GM19468 (cell line): ENCODE measurements around the gene TMPRSS12.
"Not testable (repeated sequence)": the region's sequence is repeated elsewhere in the genome, so short reads cannot be mapped to it uniquely, and the experiment has no call there.

ENCODE experiments used
- ATAC-seq: cut with Tn5 transposase; IDR thresholded peaks from one replicate; pipeline ENCODE4 v1.9.1; 2021; ENCODE audit warnings: mild to moderate bottlenecking, moderate library complexity, moderate number of reproducible peaks; ENCODE audit not compliant: unreplicated experiment; ENCODE audit errors: extremely low read depth

The TMPRSS12 gene

GRCh38 chr12:50924439-50925341, 82.0 kb downstream of the TMPRSS12 start:
- ATAC-seq = peak; percentile 81

GRCh38 chr12:50925342-50925651, 82.6 kb downstream of the TMPRSS12 start:
- ATAC-seq = no peak

GRCh38 chr12:50925920-50926319, 83.2 kb downstream of the TMPRSS12 start:
- no peak for ATAC-seq

GRCh38 chr12:50926415-50926814, 83.7 kb downstream of the TMPRSS12 start:
- no peak for ATAC-seq

GRCh38 chr12:50926932-50927331, 84.2 kb downstream of the TMPRSS12 start:
- ATAC-seq = not testable (repeated sequence)

GRCh38 chr12:50927356-50927755, 84.6 kb downstream of the TMPRSS12 start:
- no peak for ATAC-seq

- ATAC-seq = no peak
Observed at GRCh38 chr12:50927766-50928224, 85.1 kb downstream of the TMPRSS12 start.

GRCh38 chr12:50928392-50928791, 85.7 kb downstream of the TMPRSS12 start:
- ATAC-seq = no peak

GRCh38 chr12:50929831-50930230, 87.1 kb downstream of the TMPRSS12 start:
- no peak for ATAC-seq

GRCh38 chr12:50930477-50930876, 87.8 kb downstream of the TMPRSS12 start:
- not testable (repeated sequence) for ATAC-seq

- no peak for ATAC-seq
Observed at GRCh38 chr12:50932787-50933280, 90.1 kb downstream of the TMPRSS12 start.

- ATAC-seq = no peak
Observed at GRCh38 chr12:50933459-50934124, 90.9 kb downstream of the TMPRSS12 start.

GRCh38 chr12:50934371-50934851, 91.7 kb downstream of the TMPRSS12 start:
- ATAC-seq = no peak

- ATAC-seq = no peak
Observed at GRCh38 chr12:50934981-50935807, 92.5 kb downstream of the TMPRSS12 start.

- ATAC-seq = no peak
Observed at GRCh38 chr12:50936821-50937530, 94.2 kb downstream of the TMPRSS12 start.
